HCT116 (cell line): ENCODE results near the gene ST7. TPM values are rescaled to one million over a fixed set of nuclear protein-coding genes. Genes with fewer than 3 reads are reported as not detected.

Source experiments
- ATAC-seq: fragments of 200-7000 bp; cut with Tn5 transposase; 2 replicates; pipeline ENCODE4 v1.9.1; 2020; ENCODE audit warnings: mild to moderate bottlenecking, moderate library complexity
- BruUV-seq: library from RNA; stranded (reverse); fragments of 400-500 nt; replicated peaks from 2 replicates; lab custom pipeline; 2021; lab: Mats Ljungman, UMichigan
- CTCF ChIA-PET: fragments of 300-600 bp; sonication (Branson Sonifier 250); formaldehyde crosslinking; loops from one replicate; lab custom pipeline; 2021; ENCODE audit warnings: antibody characterized with exemption; lab: Charles Lee
- POLR2A ChIA-PET: fragments of 300-600, 350-600 bp; sonication (Branson Sonifier 250); formaldehyde crosslinking; loops from one replicate; lab custom pipeline; 2021; ENCODE audit warnings: antibody characterized with exemption; lab: Charles Lee
- RAD21 ChIA-PET, 2 experiments: fragments of 300-600 bp; sonication (Branson Sonifier 250); formaldehyde crosslinking; loops; one replicate each; lab custom pipeline; 2023; ENCODE audit warnings: low total read pairs in 2 of 2; ENCODE audit not compliant: uncharacterized antibody in 2 of 2, unreplicated experiment in 2 of 2, low non-redundant PET in 1 of 2; lab: Charles Lee
- DNase-seq: peaks from one replicate; pipeline ENCODE4 v3.0.0-alpha.2; 2010; ENCODE audit warnings: low read depth, low spot score
- H2AFZ ChIP-seq: fragments of 200-600 bp; shearing (Covaris generic), sonication (generic); 2 replicates; pipeline ENCODE4 v1.6.1; 2017; ENCODE audit warnings: low read depth, mixed run types, mixed read lengths, antibody characterized with exemption, low read length; ENCODE audit not compliant: poor library complexity, severe bottlenecking
- H3K27ac ChIP-seq: 2 replicates; pipeline ENCODE4 v1.5.1; 2012; ENCODE audit warnings: low read depth, low read length
- H3K27me3 ChIP-seq: fragments of 200-600 bp; sonication (generic); 2 replicates; pipeline ENCODE4 v1.6.1; 2016; ENCODE audit warnings: mixed run types, low read length, mixed read lengths; ENCODE audit not compliant: insufficient read depth
- H3K36me3 ChIP-seq, 2 experiments: fragments of 200-500 bp in 1 of 2; fragments of 200-600 bp in 1 of 2; sonication (Bioruptor generic) in 1 of 2; sonication (generic) in 1 of 2; 2 replicates each; pipeline versions ENCODE4 v1.5.1 to v1.6.1; 2014 to 2016; ENCODE audit warnings: low read length in 2 of 2, inconsistent platforms in 1 of 2, mixed read lengths in 1 of 2, mixed run types in 1 of 2; ENCODE audit not compliant: insufficient read depth in 2 of 2, control insufficient read depth in 1 of 2
- H3K4me1 ChIP-seq, 2 experiments: fragments of 200-600 bp in 1 of 2; sonication (generic) in 1 of 2; 2 replicates each; pipeline versions ENCODE4 v1.5.1 to v1.6.1; 2012 to 2017; ENCODE audit warnings: low read length in 2 of 2, inconsistent platforms in 1 of 2, mild to moderate bottlenecking in 1 of 2, mixed read lengths in 1 of 2, mixed run types in 1 of 2, moderate library complexity in 1 of 2; ENCODE audit not compliant: insufficient read depth in 2 of 2, control insufficient read depth in 1 of 2
- H3K4me2 ChIP-seq: fragments of 200-600 bp; sonication (generic); 2 replicates; pipeline ENCODE4 v1.6.1; 2017; ENCODE audit warnings: mixed run types, low read length, mixed read lengths
- H3K4me3 ChIP-seq, 2 experiments: fragments of 200-600 bp in 1 of 2; sonication (generic) in 1 of 2; replicated peaks in 1 of 2; 2 replicates each; pipeline ENCODE4 v1.5.1; 2011 to 2016; ENCODE audit warnings: low read length in 2 of 2, control low read depth in 1 of 2, low read depth in 1 of 2, mild to moderate bottlenecking in 1 of 2, mixed read lengths in 1 of 2, mixed run types in 1 of 2
- H3K79me2 ChIP-seq: fragments of 200-600 bp; sonication (generic); 2 replicates; pipeline ENCODE4 v1.6.1; 2017; ENCODE audit warnings: mild to moderate bottlenecking, mixed run types, low read length, moderate library complexity, mixed read lengths; ENCODE audit not compliant: insufficient read depth
- H3K9ac ChIP-seq: fragments of 200-600 bp; sonication (generic); 2 replicates; pipeline ENCODE4 v1.6.1; 2016; ENCODE audit warnings: low read length, mixed read lengths
- H3K9me2 ChIP-seq: fragments of 200-600 bp; sonication (generic), shearing (Covaris generic); 2 replicates; pipeline ENCODE4 v1.6.1; 2017; ENCODE audit warnings: mixed run types, mild to moderate bottlenecking, moderate library complexity; ENCODE audit not compliant: insufficient read depth
- H3K9me3 ChIP-seq, 2 experiments: fragments of 200-500 bp in 1 of 2; fragments of 200-600 bp in 1 of 2; sonication (Bioruptor generic) in 1 of 2; sonication (generic) in 1 of 2; 2 replicates each; pipeline ENCODE4 v1.6.1; 2014 to 2017; ENCODE audit warnings: low read length in 2 of 2, mixed read lengths in 2 of 2, inconsistent platforms in 1 of 2, low read depth in 1 of 2, mild to moderate bottlenecking in 1 of 2, mixed run types in 1 of 2, moderate library complexity in 1 of 2; ENCODE audit not compliant: control insufficient read depth in 1 of 2, insufficient read depth in 1 of 2
- H4K20me1 ChIP-seq: fragments of 200-600 bp; sonication (generic), shearing (Covaris generic); 2 replicates; pipeline ENCODE4 v1.6.1; 2017; ENCODE audit warnings: mixed run types, mild to moderate bottlenecking, moderate library complexity; ENCODE audit not compliant: insufficient read depth
- CBX3 ChIP-seq: IDR thresholded peaks from 2 replicates; pipeline ENCODE4 v1.6.1; 2012; ENCODE audit warnings: low read depth
- CEBPB ChIP-seq: IDR thresholded peaks from 2 replicates; pipeline ENCODE4 v1.6.1; 2012; ENCODE audit warnings: low read depth
- EGR1 ChIP-seq: IDR thresholded peaks from 2 replicates; pipeline ENCODE4 v1.6.1; 2012; ENCODE audit warnings: low read depth
- EZH2 ChIP-seq: fragments of 200-600 bp; sonication (generic); IDR thresholded peaks from 2 replicates; pipeline ENCODE4 v1.6.1; 2017; ENCODE audit warnings: antibody characterized with exemption, mixed run types
- EZH2phosphoT487 ChIP-seq: fragments of 200-600 bp; IDR thresholded peaks from 2 replicates; pipeline ENCODE4 v1.6.1; 2018; ENCODE audit warnings: antibody characterized with exemption, borderline replicate concordance
- JUND ChIP-seq: IDR thresholded peaks from 2 replicates; pipeline ENCODE4 v1.6.1; 2012
- POLR2AphosphoS5 ChIP-seq: IDR thresholded peaks from 2 replicates; pipeline ENCODE4 v1.6.1; 2011; ENCODE audit warnings: mild to moderate bottlenecking, low read depth, low read length, moderate library complexity
- RAD21 ChIP-seq: IDR thresholded peaks from 2 replicates; pipeline ENCODE4 v1.6.1; 2012; ENCODE audit warnings: low read depth, mild to moderate bottlenecking
- TCF7L2 ChIP-seq: IDR thresholded peaks from 2 replicates; pipeline ENCODE4 v1.7.0; 2011; ENCODE audit warnings: borderline replicate concordance, inconsistent platforms; ENCODE audit not compliant: insufficient read depth, insufficient read length; ENCODE audit errors: extremely low read depth
- ZNF274 ChIP-seq: fragments of 200-500 bp; sonication (Bioruptor generic); IDR thresholded peaks from 2 replicates; pipeline ENCODE4 v1.6.1; 2014; ENCODE audit warnings: mild to moderate bottlenecking, low read depth, low read length, inconsistent platforms
- intact Hi-C: fragments of 100-400 bp; cut with micrococcal nuclease; formaldehyde crosslinking; loops from 2 replicates; pipeline ENCODE4 v1.10.0; 2022
- total RNA-seq: library from RNA; stranded (reverse); gene quantifications from one replicate; pipeline ENCODE4 v1.2.1, GENCODE V29; 2021; ENCODE audit not compliant: unreplicated experiment
- TF ChIP-seq, protein P1 (sequence below): IDR thresholded peaks from 2 replicates; pipeline ENCODE4 v1.6.1; 2012; ENCODE audit warnings: low read depth
- TF ChIP-seq, protein P2 (sequence below): IDR thresholded peaks from 2 replicates; pipeline ENCODE4 v1.6.1; 2012

ST7 gene
- total RNA-seq, 1 experiment from 2014 or later = 12.6 TPM

DNA sequence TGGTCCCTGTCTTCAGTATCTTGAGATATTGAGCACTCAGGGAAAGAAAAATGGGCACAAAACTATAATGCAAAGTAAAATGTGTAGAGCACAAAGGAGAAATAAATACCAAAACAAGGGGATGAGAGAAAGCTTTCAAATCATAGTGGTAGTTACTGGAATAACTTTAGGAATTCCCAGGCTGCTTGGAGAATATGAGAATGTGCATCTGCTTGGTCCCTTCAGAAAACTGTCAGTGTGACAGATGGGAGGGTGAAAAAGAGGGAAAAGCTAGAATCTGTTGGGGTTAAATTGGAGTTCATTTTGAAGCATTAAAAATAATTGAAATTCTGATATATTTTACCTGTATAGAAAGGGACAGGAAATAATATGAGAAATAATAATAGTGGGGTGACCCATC is 15.3 kb downstream of the ST7 start:
- Histone ChIP-seq H3K9ac (no peak overlapping the region), H3K27me3 (no peaks in the 10 kb centered on the region), H4K20me1 (no peaks in the 10 kb centered on the region), H3K9me3 (no peaks in the 10 kb centered on the region), H2AFZ (no peak overlapping the region), H3K4me2 (no peak overlapping the region), H3K4me1 (peaks cover 15 to 18% of the 10 kb centered on the region in 2 experiments), H3K79me2 (peaks cover 7% of the 10 kb centered on the region; the same call in 1 of the 2 replicates), H3K27ac (no peak overlapping the region), H3K9me2 (no peaks in the 10 kb centered on the region), H3K36me3 (no peaks in the 10 kb centered on the region), H3K4me3 (no peak overlapping the region)
- DNase-seq (no peak), ATAC-seq (no peak)
- ChIA-PET RAD21 (no interaction called here), POLR2A (no interaction called here), CTCF (interaction anchor here (1.1 kb wide), 1 partner anchor 17 kb away, joined by 3 read pairs; no protein-coding TSS in a partner anchor)
- BruUV-seq = no TSS peak
- TF ChIP-seq, protein P1, sequence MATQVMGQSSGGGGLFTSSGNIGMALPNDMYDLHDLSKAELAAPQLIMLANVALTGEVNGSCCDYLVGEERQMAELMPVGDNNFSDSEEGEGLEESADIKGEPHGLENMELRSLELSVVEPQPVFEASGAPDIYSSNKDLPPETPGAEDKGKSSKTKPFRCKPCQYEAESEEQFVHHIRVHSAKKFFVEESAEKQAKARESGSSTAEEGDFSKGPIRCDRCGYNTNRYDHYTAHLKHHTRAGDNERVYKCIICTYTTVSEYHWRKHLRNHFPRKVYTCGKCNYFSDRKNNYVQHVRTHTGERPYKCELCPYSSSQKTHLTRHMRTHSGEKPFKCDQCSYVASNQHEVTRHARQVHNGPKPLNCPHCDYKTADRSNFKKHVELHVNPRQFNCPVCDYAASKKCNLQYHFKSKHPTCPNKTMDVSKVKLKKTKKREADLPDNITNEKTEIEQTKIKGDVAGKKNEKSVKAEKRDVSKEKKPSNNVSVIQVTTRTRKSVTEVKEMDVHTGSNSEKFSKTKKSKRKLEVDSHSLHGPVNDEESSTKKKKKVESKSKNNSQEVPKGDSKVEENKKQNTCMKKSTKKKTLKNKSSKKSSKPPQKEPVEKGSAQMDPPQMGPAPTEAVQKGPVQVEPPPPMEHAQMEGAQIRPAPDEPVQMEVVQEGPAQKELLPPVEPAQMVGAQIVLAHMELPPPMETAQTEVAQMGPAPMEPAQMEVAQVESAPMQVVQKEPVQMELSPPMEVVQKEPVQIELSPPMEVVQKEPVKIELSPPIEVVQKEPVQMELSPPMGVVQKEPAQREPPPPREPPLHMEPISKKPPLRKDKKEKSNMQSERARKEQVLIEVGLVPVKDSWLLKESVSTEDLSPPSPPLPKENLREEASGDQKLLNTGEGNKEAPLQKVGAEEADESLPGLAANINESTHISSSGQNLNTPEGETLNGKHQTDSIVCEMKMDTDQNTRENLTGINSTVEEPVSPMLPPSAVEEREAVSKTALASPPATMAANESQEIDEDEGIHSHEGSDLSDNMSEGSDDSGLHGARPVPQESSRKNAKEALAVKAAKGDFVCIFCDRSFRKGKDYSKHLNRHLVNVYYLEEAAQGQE = no peak
- TF ChIP-seq, protein P2, sequence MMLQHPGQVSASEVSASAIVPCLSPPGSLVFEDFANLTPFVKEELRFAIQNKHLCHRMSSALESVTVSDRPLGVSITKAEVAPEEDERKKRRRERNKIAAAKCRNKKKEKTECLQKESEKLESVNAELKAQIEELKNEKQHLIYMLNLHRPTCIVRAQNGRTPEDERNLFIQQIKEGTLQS = no peak
- TF ChIP-seq ZNF274 (no peak), CBX3 (no peak), TCF7L2 (no peak), EZH2phosphoT487 (no peak), EGR1 (no peak), CEBPB (no peak), EZH2 (no peak), JUND (no peak), POLR2AphosphoS5 (no peak), RAD21 (no peak)
- intact Hi-C loops = no loop called here
